Adrenal gland (tissue), 12 donors: ENCODE results near the gene BTBD1. TPM values are rescaled to one million over a fixed set of nuclear protein-coding genes. Genes with fewer than 3 reads are reported as not detected.
A peak's percentile ranks its signal among the peaks of the same experiment; 100 is the strongest.

Experiments
- DNase-seq, 7 donors: peaks; one replicate each; pipeline ENCODE4 v3.0.0-alpha.2; 2019 to 2020
- H3K27ac ChIP-seq, 5 donors: fragments of 200-600 bp; sonication (generic) in 4 of 5; 1 replicate in 3 of 5; 2 replicates in 2 of 5; pipeline versions ENCODE4 v1.5.1 to v1.8.0; 2016 to 2020; ENCODE audit warnings: mild to moderate bottlenecking in 1 of 5
- H3K27me3 ChIP-seq: fragments of 200-600 bp; 2 replicates; pipeline ENCODE4 v1.8.0; 2021
- H3K36me3 ChIP-seq, 2 donors: fragments of 200-600 bp; replicated peaks in 1 of 2; 1 replicate in 1 of 2; 2 replicates in 1 of 2; pipeline versions ENCODE4 v1.5.1 to v1.8.0; 2018 to 2022
- H3K4me1 ChIP-seq, 2 donors: fragments of 200-600 bp; replicated peaks in 1 of 2; 1 replicate in 1 of 2; 2 replicates in 1 of 2; pipeline versions ENCODE4 v1.5.1 to v1.8.0; 2018 to 2021
- H3K4me3 ChIP-seq, 4 donors: fragments of 200-600 bp; sonication (generic) in 3 of 4; one replicate each; pipeline ENCODE4 v1.5.1; 2016 to 2018
- H3K9me3 ChIP-seq, 3 donors: fragments of 200-600 bp; sonication (generic) in 1 of 3; replicated peaks in 1 of 3; 1 replicate in 2 of 3; 2 replicates in 1 of 3; pipeline versions ENCODE4 v1.5.1 to v1.8.0; 2016 to 2021
- CTCF ChIP-seq, 6 experiments: fragments of 450-650 bp in 4 of 6; fragments of 200-600 bp in 2 of 6; sonication (generic) in 1 of 6; IDR thresholded peaks; 1 replicate in 5 of 6; 2 replicates in 1 of 6; pipeline versions ENCODE4 v1.5.1 to v1.8.0; 2016 to 2021; ENCODE audit warnings: antibody characterized with exemption in 6 of 6, mild to moderate bottlenecking in 2 of 6, moderate library complexity in 1 of 6
- POLR2A ChIP-seq, 2 donors: fragments of 450-650 bp; IDR thresholded peaks; one replicate each; pipeline ENCODE4 v1.6.1; 2017; ENCODE audit warnings: antibody characterized with exemption in 2 of 2, mild to moderate bottlenecking in 2 of 2, moderate library complexity in 1 of 2
- WGBS, 4 donors: extraction: QIAGEN DNeasy Blood & Tissue Kit in 2 of 4; methylation state at CpG; one replicate each; pipeline versions ENCODE4 v1.1.5 to v1.1.7; 2013 to 2017; 5-methylcytosine and 5-hydroxymethylcytosine counted together
- intact Hi-C, 2 donors: fragments of 100-400 bp; cut with DNase I; formaldehyde crosslinking; loops; one replicate each; pipeline versions ENCODE4 v1.14.1 to v1.15.0; 2022 to 2023
- polyA plus RNA-seq, 3 donors: library from polyadenylated mRNA; stranded (reverse); fragments of 200-250 nt in 2 of 3; fragments of 350-450 nt in 1 of 3; fragmentation: Illumina TruSeq in 1 of 3; extraction: RNeasy Lipid Tissue Mini Kit (QIAGEN cat#74804) in 1 of 3; gene quantifications; one replicate each; pipeline ENCODE4 v1.2.3, GENCODE V29; 2013 to 2014
- total RNA-seq, 9 donors: library from RNA; depleted of rRNA in 4 of 9; stranded (reverse); fragments of >200 nt in 4 of 9; fragments of 120-200 nt in 1 of 9; fragmentation: NEBNext Ultra II Directional in 1 of 9; extraction: Animal tissue kit (Norgen Biotek cat#: 25700) in 1 of 9; gene quantifications; one replicate each; pipeline versions ENCODE4 v1.1.0 to v1.2.4, GENCODE V29; 2013 to 2023
- donor health status: healthy with polysubstance abuse.
- donor health status: Bipolar disorder and iron deficiency.
- donor health status: DM: yes; HTN: yes; CAD: no.
- donor health status: DM: no; HTN: no; CAD: no.
- donor health status: DM: no; HTN: no; CAD: no.
- donor health status: DM: yes; HTN: yes; CAD: no.

Gene BTBD1
- total and polyA plus RNA-seq, 12 donors = 7.2 to 72.6 (median 49.7) TPM

GRCh38 chr15:83066034-83066733, 868 bp downstream of the BTBD1 start:
- WGBS, 4 donors = 5 to 7% (median 6%) methylated on average over 21 to 42 of the region's 42 CpGs
- DNase-seq = peak in 3 of 7 donors; percentile 12 to 31 (median 22)
- no peak for TF ChIP-seq POLR2A (IDR thresholded peaks at IDR 0.05)
- no peak for TF ChIP-seq CTCF (IDR thresholded peaks at IDR 0.05)
- H3K9me3 ChIP-seq = no peaks in the 10 kb centered on the region
- peaks cover 14 to 55% of the 10 kb centered on the region in 2 donors for H3K4me1 ChIP-seq
- no peaks in the 10 kb centered on the region for H3K27me3 ChIP-seq
- H3K4me3 ChIP-seq = peak overlapping the region; percentile 26 to 96 (median 94)
- intact Hi-C loops = loop anchor here in 1 of 2 donors (5.0 kb wide), 1 partner anchor 141 kb away; the partner anchor contains the start of gene HDGFL3
- H3K27ac ChIP-seq = peak overlapping the region; percentile 83 to 98 (median 96)
- H3K36me3 ChIP-seq = no peaks in the 10 kb centered on the region

GRCh38 chr15:83065431-83065830, 1.6 kb downstream of the BTBD1 start:
- Histone ChIP-seq H3K27ac (no peak overlapping the region), H3K27me3 (no peaks in the 10 kb centered on the region), H3K4me3 (peak overlapping the region in 1 of 4 donors; percentile 93), H3K36me3 (no peaks in the 10 kb centered on the region), H3K4me1 (peaks cover 14 to 56% of the 10 kb centered on the region in 2 donors), H3K9me3 (no peaks in the 10 kb centered on the region)
- intact Hi-C loops = loop anchor here in 1 of 2 donors (5.0 kb wide), 1 partner anchor 142 kb away; the partner anchor contains the start of gene HDGFL3
- DNase-seq = no peak
- WGBS, 4 donors = 25 to 38% (median 33%) methylated on average over 3 of the region's 3 CpGs
- TF ChIP-seq CTCF (IDR thresholded peaks at IDR 0.05) (no peak), POLR2A (IDR thresholded peaks at IDR 0.05) (no peak)

- Histone ChIP-seq H3K36me3 (no peaks in the 10 kb centered on the region), H3K4me1 (peaks cover 14 to 57% of the 10 kb centered on the region in 2 donors), H3K9me3 (no peaks in the 10 kb centered on the region), H3K27ac (no peak overlapping the region), H3K4me3 (peak overlapping the region in 1 of 4 donors; percentile 93), H3K27me3 (no peaks in the 10 kb centered on the region)
- WGBS, 4 donors = 55 to 59% (median 56%) methylated on average over 4 of the region's 4 CpGs
- intact Hi-C loops = loop anchor here in 1 of 2 donors (5.0 kb wide), 1 partner anchor 142 kb away; the partner anchor contains the start of gene HDGFL3
- no peak for TF ChIP-seq CTCF (IDR thresholded peaks at IDR 0.05)
- TF ChIP-seq POLR2A (IDR thresholded peaks at IDR 0.05) = no peak
- no peak for DNase-seq
These were observed 2.2 kb downstream of the BTBD1 start for GRCh38 chr15:83064859-83065258.

- intact Hi-C loops = no loop called here
- Histone ChIP-seq H3K4me1 (peaks cover 14 to 70% of the 10 kb centered on the region in 2 donors), H3K27ac (peak overlapping the region in 2 of 5 donors; percentile 4), H3K27me3 (no peaks in the 10 kb centered on the region), H3K4me3 (peak overlapping the region in 1 of 4 donors; percentile 7), H3K9me3 (no peaks in the 10 kb centered on the region), H3K36me3 (no peaks in the 10 kb centered on the region)
- no peak for TF ChIP-seq CTCF (IDR thresholded peaks at IDR 0.05)
- no peak for TF ChIP-seq POLR2A (IDR thresholded peaks at IDR 0.05)
- 85 to 90% (median 88%) methylated on average over 4 of the region's 4 CpGs for WGBS, 4 donors
- no peak for DNase-seq
These were observed 3.5 kb downstream of the BTBD1 start for GRCh38 chr15:83063551-83063950.
